WTC11 (cell line): Measurements from ENCODE around the gene OMA1. TPM values are rescaled to one million over a fixed set of nuclear protein-coding genes. Genes with fewer than 3 reads are reported as not detected.

Experiments
- ATAC-seq: fragments of 200-7000 bp; cut with Tn5 transposase; 2 replicates; pipeline ENCODE4 v1.10.0; 2021; ENCODE audit warnings: mild to moderate bottlenecking, moderate library complexity
- CTCF ChIA-PET: fragments of 300-600 bp; sonication (Branson Sonifier 250); formaldehyde crosslinking; loops from one replicate; lab custom pipeline; 2021; ENCODE audit warnings: antibody characterized with exemption; lab: Charles Lee
- POLR2A ChIA-PET: fragments of 350-600 bp; sonication (Branson Sonifier 250); formaldehyde crosslinking; loops from one replicate; lab custom pipeline; 2021; ENCODE audit warnings: antibody characterized with exemption; lab: Charles Lee
- DNase-seq: peaks from one replicate; pipeline ENCODE4 v3.0.0; 2021; ENCODE audit warnings: low spot score
- H3K27ac Mint-ChIP-seq: 2 replicates; pipeline ENCODE4 v1.8.0; 2021; ENCODE audit warnings: mixed read lengths
- H3K27me3 Mint-ChIP-seq: 2 replicates; pipeline ENCODE4 v1.8.0; 2021; ENCODE audit warnings: low read depth, mild to moderate bottlenecking, moderate library complexity, mixed read lengths
- H3K36me3 Mint-ChIP-seq: 2 replicates; pipeline ENCODE4 v1.8.0; 2021; ENCODE audit warnings: mixed read lengths
- H3K4me1 Mint-ChIP-seq: 2 replicates; pipeline ENCODE4 v1.8.0; 2022; ENCODE audit warnings: mixed read lengths
- H3K4me3 Mint-ChIP-seq: 2 replicates; pipeline ENCODE4 v1.8.0; 2021; ENCODE audit warnings: mild to moderate bottlenecking, moderate library complexity, mixed read lengths
- H3K9me3 Mint-ChIP-seq: 2 replicates; pipeline ENCODE4 v1.8.0; 2021; ENCODE audit warnings: mixed read lengths
- AR ChIP-seq: fragments of 250-450 bp; sonication (Bioruptor Pico); IDR thresholded peaks from 2 replicates; pipeline ENCODE4 v1.9.0; 2021; ENCODE audit warnings: mild to moderate bottlenecking
- ARID4B ChIP-seq: sonication (generic); formaldehyde crosslinking; IDR thresholded peaks from 2 replicates; pipeline ENCODE4 v1.8.0; 2023; ENCODE audit warnings: missing genetic modification reagents, mild to moderate bottlenecking, borderline replicate concordance
- ATF6 ChIP-seq: sonication (generic); formaldehyde crosslinking; IDR thresholded peaks from 2 replicates; pipeline ENCODE4 v1.8.1; 2023; ENCODE audit warnings: mild to moderate bottlenecking, missing genetic modification reagents
- CREM ChIP-seq: sonication (generic); formaldehyde crosslinking; IDR thresholded peaks from 2 replicates; pipeline ENCODE4 v1.8.1; 2022; ENCODE audit warnings: mild to moderate bottlenecking, missing genetic modification reagents, moderate library complexity
- ELF4 ChIP-seq: sonication (generic); formaldehyde crosslinking; IDR thresholded peaks from 2 replicates; pipeline ENCODE4 v1.8.1; 2022; ENCODE audit warnings: low read depth, mild to moderate bottlenecking, moderate library complexity, missing genetic modification reagents
- ERG ChIP-seq: fragments of 250-450 bp; sonication (Bioruptor Pico); IDR thresholded peaks from 2 replicates; pipeline ENCODE4 v1.8.0; 2021; ENCODE audit warnings: mild to moderate bottlenecking
- GABPB1 ChIP-seq: sonication (generic); formaldehyde crosslinking; IDR thresholded peaks from 2 replicates; pipeline ENCODE4 v1.8.1; 2023; ENCODE audit warnings: mild to moderate bottlenecking, missing genetic modification reagents
- HMGXB4 ChIP-seq: sonication (generic); formaldehyde crosslinking; IDR thresholded peaks from 2 replicates; pipeline ENCODE4 v1.8.1; 2023; ENCODE audit warnings: mild to moderate bottlenecking, moderate library complexity, missing genetic modification reagents
- NFE2L1 ChIP-seq: sonication (generic); formaldehyde crosslinking; IDR thresholded peaks from 2 replicates; pipeline ENCODE4 v1.8.1; 2023; ENCODE audit warnings: missing genetic modification reagents
- NR3C1 ChIP-seq: sonication (generic); formaldehyde crosslinking; conservative IDR thresholded peaks from 2 replicates; pipeline ENCODE4 v1.8.1; 2023; ENCODE audit warnings: low read depth, mild to moderate bottlenecking, missing genetic modification reagents
- RORB ChIP-seq: fragments of 250-450 bp; sonication (Bioruptor Pico); IDR thresholded peaks from 2 replicates; pipeline ENCODE4 v1.9.0; 2021; ENCODE audit warnings: mild to moderate bottlenecking
- SOX15 ChIP-seq: fragments of 250-450 bp; sonication (Bioruptor Pico); IDR thresholded peaks from 2 replicates; pipeline ENCODE4 v1.9.0; 2021; ENCODE audit warnings: mild to moderate bottlenecking
- TP53 ChIP-seq: sonication (generic); formaldehyde crosslinking; IDR thresholded peaks from 2 replicates; pipeline ENCODE4 v1.8.1; 2023; ENCODE audit warnings: mild to moderate bottlenecking, missing genetic modification reagents
- ZNF121 ChIP-seq: sonication (generic); formaldehyde crosslinking; IDR thresholded peaks from 2 replicates; pipeline ENCODE4 v1.8.0; 2023; ENCODE audit warnings: missing genetic modification reagents
- ZNF232 ChIP-seq: sonication (generic); formaldehyde crosslinking; IDR thresholded peaks from 2 replicates; pipeline ENCODE4 v1.8.0; 2022; ENCODE audit warnings: mild to moderate bottlenecking, missing genetic modification reagents
- ZNF512 ChIP-seq: sonication (generic); formaldehyde crosslinking; IDR thresholded peaks from 2 replicates; pipeline ENCODE4 v1.8.1; 2022; ENCODE audit warnings: missing genetic modification reagents, borderline replicate concordance
- total RNA-seq: library from RNA; stranded (reverse); gene quantifications from 3 replicates; pipeline ENCODE4 v1.2.3, GENCODE V29; 2021
- TF ChIP-seq, protein P1 (sequence below): fragments of 250-450 bp; sonication (Bioruptor Pico); IDR thresholded peaks from 2 replicates; pipeline ENCODE4 v1.9.0; 2021; ENCODE audit warnings: mild to moderate bottlenecking, borderline replicate concordance

OMA1 gene
- total RNA-seq, 1 experiment from 2014 or later = 10.5 TPM

DNA sequence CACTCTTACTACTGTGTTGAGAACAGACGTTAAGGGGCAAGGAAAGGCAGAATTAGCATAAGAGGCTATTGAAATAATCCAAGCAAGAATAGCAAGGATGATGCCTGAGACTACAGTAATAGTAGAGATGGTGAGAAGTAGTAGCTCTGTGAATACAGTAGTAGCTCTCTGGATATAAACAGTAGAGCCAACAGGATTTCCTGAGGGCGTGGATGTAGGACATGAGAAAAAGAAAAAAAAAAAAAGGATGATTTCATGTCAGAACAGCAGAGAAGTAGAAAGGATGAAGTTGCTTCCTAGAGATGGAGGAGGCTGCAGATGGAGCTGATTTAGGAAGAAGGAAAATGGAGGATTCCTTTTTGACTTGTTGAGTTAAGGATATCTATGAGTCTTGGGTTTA, 112.3 kb downstream of the OMA1 start (continued):
- no peak for TF ChIP-seq ATF6 (CRISPR knock-in tag)
- no peak for TF ChIP-seq NFE2L1 (CRISPR knock-in tag)
- no peak for TF ChIP-seq AR
- TF ChIP-seq ZNF232 (CRISPR knock-in tag) = no peak
- no peak for TF ChIP-seq TP53

DNA sequence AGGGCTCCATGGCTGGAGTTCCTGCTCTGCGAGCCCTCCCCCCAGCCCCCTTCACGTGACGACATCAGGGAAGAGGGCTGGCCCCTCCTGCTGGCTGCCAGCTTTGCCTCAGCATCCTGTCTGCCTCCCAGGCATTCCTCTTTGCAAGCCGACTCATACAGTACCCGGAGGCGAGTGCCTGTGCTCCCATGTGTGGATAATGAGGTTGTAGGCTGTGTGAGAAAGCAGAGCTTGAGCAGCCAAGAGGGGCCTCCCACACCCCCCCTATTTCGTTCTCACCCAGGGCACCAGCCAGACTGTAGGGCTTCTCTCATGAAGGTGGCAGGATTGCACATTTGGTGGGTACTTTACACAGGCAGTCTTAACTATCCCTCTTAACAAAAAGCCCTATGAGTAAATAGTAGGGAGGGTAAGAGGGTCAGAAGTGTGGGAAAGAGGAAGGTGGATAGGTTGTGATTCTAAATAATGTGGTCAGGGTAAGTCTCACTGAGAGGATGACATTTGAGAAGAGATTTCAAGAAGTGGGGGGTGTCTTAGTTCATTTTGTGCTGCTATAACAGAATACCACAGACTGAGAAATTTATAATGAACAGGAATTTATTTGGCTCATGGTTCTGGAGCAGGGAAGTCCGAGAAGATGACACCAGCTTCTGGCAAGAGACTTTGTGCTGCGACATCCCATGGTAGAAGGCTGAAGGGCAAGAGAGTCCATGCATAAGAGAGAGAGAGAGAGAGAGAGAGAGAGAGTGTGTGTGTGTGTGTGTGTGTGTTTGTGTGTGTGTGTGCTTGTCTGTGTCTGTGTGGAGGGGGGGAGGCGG, 113.5 kb downstream of the OMA1 start:
- no peaks in the 10 kb centered on the region for H3K36me3 Mint-ChIP-seq
- H3K4me1 Mint-ChIP-seq = peaks cover 3% of the 10 kb centered on the region; the same call in 1 of the 2 replicates
- no peak overlapping the region for H3K4me3 Mint-ChIP-seq
- ChIA-PET CTCF (interaction anchor here (1.0 to 1.1 kb wide), 2 partner anchors 41 to 113 kb away, joined by 3 to 5 read pairs; partner anchors contain the start of gene OMA1), POLR2A (no interaction called here)
- no peaks in the 10 kb centered on the region for H3K27me3 Mint-ChIP-seq
- ATAC-seq = peak; percentile 98
- H3K9me3 Mint-ChIP-seq = peaks cover 3% of the 10 kb centered on the region
- H3K27ac Mint-ChIP-seq = no peak overlapping the region
- DNase-seq = peak; percentile 78
- TF ChIP-seq ERG (CRISPR knock-in tag) (no peak), CREM (CRISPR knock-in tag) (no peak), ZNF512 (no peak), ELF4 (CRISPR knock-in tag) (no peak), HMGXB4 (CRISPR knock-in tag) (no peak), ZNF121 (no peak), ARID4B (CRISPR knock-in tag) (no peak), GABPB1 (CRISPR knock-in tag) (no peak), NR3C1 (no peak), RORB (CRISPR knock-in tag) (no peak), SOX15 (CRISPR knock-in tag) (no peak)
- TF ChIP-seq, protein P1, sequence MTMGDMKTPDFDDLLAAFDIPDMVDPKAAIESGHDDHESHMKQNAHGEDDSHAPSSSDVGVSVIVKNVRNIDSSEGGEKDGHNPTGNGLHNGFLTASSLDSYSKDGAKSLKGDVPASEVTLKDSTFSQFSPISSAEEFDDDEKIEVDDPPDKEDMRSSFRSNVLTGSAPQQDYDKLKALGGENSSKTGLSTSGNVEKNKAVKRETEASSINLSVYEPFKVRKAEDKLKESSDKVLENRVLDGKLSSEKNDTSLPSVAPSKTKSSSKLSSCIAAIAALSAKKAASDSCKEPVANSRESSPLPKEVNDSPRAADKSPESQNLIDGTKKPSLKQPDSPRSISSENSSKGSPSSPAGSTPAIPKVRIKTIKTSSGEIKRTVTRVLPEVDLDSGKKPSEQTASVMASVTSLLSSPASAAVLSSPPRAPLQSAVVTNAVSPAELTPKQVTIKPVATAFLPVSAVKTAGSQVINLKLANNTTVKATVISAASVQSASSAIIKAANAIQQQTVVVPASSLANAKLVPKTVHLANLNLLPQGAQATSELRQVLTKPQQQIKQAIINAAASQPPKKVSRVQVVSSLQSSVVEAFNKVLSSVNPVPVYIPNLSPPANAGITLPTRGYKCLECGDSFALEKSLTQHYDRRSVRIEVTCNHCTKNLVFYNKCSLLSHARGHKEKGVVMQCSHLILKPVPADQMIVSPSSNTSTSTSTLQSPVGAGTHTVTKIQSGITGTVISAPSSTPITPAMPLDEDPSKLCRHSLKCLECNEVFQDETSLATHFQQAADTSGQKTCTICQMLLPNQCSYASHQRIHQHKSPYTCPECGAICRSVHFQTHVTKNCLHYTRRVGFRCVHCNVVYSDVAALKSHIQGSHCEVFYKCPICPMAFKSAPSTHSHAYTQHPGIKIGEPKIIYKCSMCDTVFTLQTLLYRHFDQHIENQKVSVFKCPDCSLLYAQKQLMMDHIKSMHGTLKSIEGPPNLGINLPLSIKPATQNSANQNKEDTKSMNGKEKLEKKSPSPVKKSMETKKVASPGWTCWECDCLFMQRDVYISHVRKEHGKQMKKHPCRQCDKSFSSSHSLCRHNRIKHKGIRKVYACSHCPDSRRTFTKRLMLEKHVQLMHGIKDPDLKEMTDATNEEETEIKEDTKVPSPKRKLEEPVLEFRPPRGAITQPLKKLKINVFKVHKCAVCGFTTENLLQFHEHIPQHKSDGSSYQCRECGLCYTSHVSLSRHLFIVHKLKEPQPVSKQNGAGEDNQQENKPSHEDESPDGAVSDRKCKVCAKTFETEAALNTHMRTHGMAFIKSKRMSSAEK (CRISPR knock-in tag) = no peak
